Neural cell (in vitro differentiated cells): ENCODE data around the gene RASD2. TPM values are rescaled to one million over a fixed set of nuclear protein-coding genes. Genes with fewer than 3 reads are reported as not detected.

Source experiments
- H2AFZ ChIP-seq: fragments of 200-600, 300-800 bp; sonication (generic), shearing (Covaris generic); 2 replicates; pipeline ENCODE4 v1.6.0; 2014; ENCODE audit warnings: low read depth, mild to moderate bottlenecking, antibody characterized with exemption, low read length, moderate library complexity
- H3F3A ChIP-seq: fragments of 200-600 bp; shearing (Covaris generic); 2 replicates; pipeline ENCODE4 v1.6.1; 2016; ENCODE audit warnings: mild to moderate bottlenecking, moderate library complexity, mixed read lengths, antibody characterized with exemption, low read length; ENCODE audit not compliant: insufficient read depth, poor library complexity, severe bottlenecking
- H3K27ac ChIP-seq: fragments of 200-600, 300-800 bp; sonication (generic), shearing (Covaris generic); 2 replicates; pipeline ENCODE4 v1.5.1; 2014; ENCODE audit warnings: mild to moderate bottlenecking, low read length, moderate library complexity
- H3K27me3 ChIP-seq: fragments of 300-800, 200-600 bp; sonication (generic), shearing (Covaris generic); 2 replicates; pipeline ENCODE4 v1.6.0; 2014; ENCODE audit warnings: mild to moderate bottlenecking, low read depth, low read length, moderate library complexity; ENCODE audit not compliant: insufficient read depth
- H3K36me3 ChIP-seq: fragments of 300-800, 200-600 bp; sonication (generic), shearing (Covaris generic); 2 replicates; pipeline ENCODE4 v1.5.1; 2014; ENCODE audit warnings: mild to moderate bottlenecking, antibody characterized with exemption, low read length, moderate library complexity; ENCODE audit not compliant: insufficient read depth
- H3K4me2 ChIP-seq: fragments of 300-800, 200-600 bp; sonication (generic), shearing (Covaris generic); 2 replicates; pipeline ENCODE4 v1.6.0; 2014; ENCODE audit warnings: mild to moderate bottlenecking, low read length
- H3K4me3 ChIP-seq: fragments of 300-800, 200-600 bp; sonication (generic), shearing (Covaris generic); 2 replicates; pipeline ENCODE4 v1.5.1; 2014; ENCODE audit warnings: mild to moderate bottlenecking, low read length, moderate library complexity
- H3K79me2 ChIP-seq: fragments of 200-600 bp; shearing (Covaris generic); replicated peaks from 2 replicates; pipeline ENCODE4 v1.6.0; 2014; ENCODE audit warnings: mild to moderate bottlenecking, low read length, moderate library complexity; ENCODE audit not compliant: insufficient read depth
- H3K9ac ChIP-seq: fragments of 300-800, 200-600 bp; sonication (generic), shearing (Covaris generic); 2 replicates; pipeline ENCODE4 v1.6.1; 2016; ENCODE audit warnings: mild to moderate bottlenecking, low read length, mixed read lengths
- H3K9me2 ChIP-seq: fragments of 200-600 bp; shearing (Covaris generic); 2 replicates; pipeline ENCODE4 v1.6.1; 2016; ENCODE audit warnings: mild to moderate bottlenecking, low read length, mixed read lengths; ENCODE audit not compliant: insufficient read depth
- H3K9me3 ChIP-seq: fragments of 200-600, 300-800 bp; sonication (generic), shearing (Covaris generic); 2 replicates; pipeline ENCODE4 v1.6.1; 2016; ENCODE audit warnings: mild to moderate bottlenecking, mixed run types, low read length, moderate library complexity, mixed read lengths
- H4K20me1 ChIP-seq: fragments of 200-600 bp; shearing (Covaris generic); 2 replicates; pipeline ENCODE4 v1.6.1; 2016; ENCODE audit warnings: mild to moderate bottlenecking, mixed run types; ENCODE audit not compliant: insufficient read depth
- CTCF ChIP-seq: fragments of 450-650 bp; IDR thresholded peaks from 2 replicates; pipeline ENCODE4 v1.5.1; 2014; ENCODE audit warnings: antibody characterized with exemption, mild to moderate bottlenecking, moderate library complexity; ENCODE audit not compliant: poor library complexity, severe bottlenecking
- EP300 ChIP-seq: fragments of 450-650 bp; conservative IDR thresholded peaks from 2 replicates; pipeline ENCODE4 v1.6.1; 2014; ENCODE audit warnings: antibody characterized with exemption, mild to moderate bottlenecking, moderate library complexity; ENCODE audit not compliant: poor library complexity, severe bottlenecking
- EZH2 ChIP-seq: fragments of 200-600, 300-800 bp; shearing (Covaris generic), sonication (generic); IDR thresholded peaks from 2 replicates; pipeline ENCODE4 v1.6.1; 2014; ENCODE audit warnings: antibody characterized with exemption, low read length, borderline replicate concordance, mild to moderate bottlenecking; ENCODE audit not compliant: insufficient read depth, poor library complexity, severe bottlenecking
- MXI1 ChIP-seq: fragments of 450-650 bp; conservative IDR thresholded peaks from 2 replicates; pipeline ENCODE4 v1.6.1; 2014; ENCODE audit warnings: antibody characterized with exemption, mild to moderate bottlenecking; ENCODE audit not compliant: poor library complexity, severe bottlenecking
- POLR2AphosphoS5 ChIP-seq: IDR thresholded peaks from 2 replicates; pipeline ENCODE4 v1.6.1; 2012
- RAD21 ChIP-seq: fragments of 450-650 bp; conservative IDR thresholded peaks from 2 replicates; pipeline ENCODE4 v1.6.1; 2014; ENCODE audit warnings: antibody characterized with exemption, mild to moderate bottlenecking, moderate library complexity
- SMC3 ChIP-seq: fragments of 450-650 bp; conservative IDR thresholded peaks from 2 replicates; pipeline ENCODE4 v1.6.1; 2014; ENCODE audit warnings: antibody characterized with exemption, mild to moderate bottlenecking, moderate library complexity; ENCODE audit not compliant: poor library complexity
- TAF1 ChIP-seq: IDR thresholded peaks from 2 replicates; pipeline ENCODE4 v1.6.1; 2012; ENCODE audit warnings: low read depth
- polyA plus RNA-seq: library from polyadenylated mRNA; depleted of rRNA; stranded (reverse); fragments of >200 nt; gene quantifications from 2 replicates; pipeline ENCODE4 v1.2.3, GENCODE V29; 2014
- TF ChIP-seq, protein P1 (sequence below): IDR thresholded peaks from 2 replicates; pipeline ENCODE4 v1.6.1; 2012; ENCODE audit warnings: borderline replicate concordance

RASD2 gene
- polyA plus RNA-seq, 1 donor from 2014 or later: 0.14 TPM

GRCh38 chr22:35516723-35517122 lies 23.9 kb upstream of the RASD2 start:
- no peak overlapping the region for H3K27ac ChIP-seq
- H3K36me3 ChIP-seq: no peaks in the 10 kb centered on the region
- no peak overlapping the region for H3K9ac ChIP-seq
- no peaks in the 10 kb centered on the region for H3K9me3 ChIP-seq
- H3K4me3 ChIP-seq: no peak overlapping the region
- no peaks in the 10 kb centered on the region for H3K79me2 ChIP-seq
- no peaks in the 10 kb centered on the region for H3K9me2 ChIP-seq
- no peaks in the 10 kb centered on the region for H4K20me1 ChIP-seq
- TF ChIP-seq, protein P1, sequence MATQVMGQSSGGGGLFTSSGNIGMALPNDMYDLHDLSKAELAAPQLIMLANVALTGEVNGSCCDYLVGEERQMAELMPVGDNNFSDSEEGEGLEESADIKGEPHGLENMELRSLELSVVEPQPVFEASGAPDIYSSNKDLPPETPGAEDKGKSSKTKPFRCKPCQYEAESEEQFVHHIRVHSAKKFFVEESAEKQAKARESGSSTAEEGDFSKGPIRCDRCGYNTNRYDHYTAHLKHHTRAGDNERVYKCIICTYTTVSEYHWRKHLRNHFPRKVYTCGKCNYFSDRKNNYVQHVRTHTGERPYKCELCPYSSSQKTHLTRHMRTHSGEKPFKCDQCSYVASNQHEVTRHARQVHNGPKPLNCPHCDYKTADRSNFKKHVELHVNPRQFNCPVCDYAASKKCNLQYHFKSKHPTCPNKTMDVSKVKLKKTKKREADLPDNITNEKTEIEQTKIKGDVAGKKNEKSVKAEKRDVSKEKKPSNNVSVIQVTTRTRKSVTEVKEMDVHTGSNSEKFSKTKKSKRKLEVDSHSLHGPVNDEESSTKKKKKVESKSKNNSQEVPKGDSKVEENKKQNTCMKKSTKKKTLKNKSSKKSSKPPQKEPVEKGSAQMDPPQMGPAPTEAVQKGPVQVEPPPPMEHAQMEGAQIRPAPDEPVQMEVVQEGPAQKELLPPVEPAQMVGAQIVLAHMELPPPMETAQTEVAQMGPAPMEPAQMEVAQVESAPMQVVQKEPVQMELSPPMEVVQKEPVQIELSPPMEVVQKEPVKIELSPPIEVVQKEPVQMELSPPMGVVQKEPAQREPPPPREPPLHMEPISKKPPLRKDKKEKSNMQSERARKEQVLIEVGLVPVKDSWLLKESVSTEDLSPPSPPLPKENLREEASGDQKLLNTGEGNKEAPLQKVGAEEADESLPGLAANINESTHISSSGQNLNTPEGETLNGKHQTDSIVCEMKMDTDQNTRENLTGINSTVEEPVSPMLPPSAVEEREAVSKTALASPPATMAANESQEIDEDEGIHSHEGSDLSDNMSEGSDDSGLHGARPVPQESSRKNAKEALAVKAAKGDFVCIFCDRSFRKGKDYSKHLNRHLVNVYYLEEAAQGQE: no peak
- TF ChIP-seq CTCF (no peak), EZH2 (no peak), TAF1 (no peak), SMC3 (no peak), EP300 (no peak), POLR2AphosphoS5 (no peak), MXI1 (no peak), RAD21 (no peak)
- H3K27me3 ChIP-seq: no peaks in the 10 kb centered on the region
- no peak overlapping the region for H3K4me2 ChIP-seq
- H2AFZ ChIP-seq: no peak overlapping the region
- H3F3A ChIP-seq: no peaks in the 10 kb centered on the region

DNA sequence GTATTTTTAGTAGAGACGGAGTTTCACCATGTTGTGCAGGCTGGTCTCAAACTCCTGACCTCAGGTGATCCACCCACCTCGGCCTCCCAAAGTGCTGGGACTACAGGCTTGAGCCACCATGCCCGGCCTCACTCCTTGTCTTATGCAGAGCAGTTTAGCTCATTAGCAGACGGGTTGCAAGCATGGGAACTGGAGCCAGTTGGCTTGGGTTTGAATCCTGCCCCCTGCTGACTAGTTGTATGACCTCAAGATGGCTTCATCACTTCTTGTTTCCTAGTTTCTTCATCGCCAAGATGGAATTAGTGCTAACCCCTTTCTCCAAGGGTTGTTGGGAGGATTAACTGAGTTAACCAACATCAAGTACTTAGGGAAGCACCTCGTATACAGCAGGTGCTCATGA lies 23.4 kb upstream of the RASD2 start:
- H3F3A ChIP-seq: no peaks in the 10 kb centered on the region
- no peak overlapping the region for H3K9ac ChIP-seq
- no peaks in the 10 kb centered on the region for H3K79me2 ChIP-seq
- no peak overlapping the region for H3K4me3 ChIP-seq
- H3K4me2 ChIP-seq: no peak overlapping the region
- H3K9me2 ChIP-seq: no peaks in the 10 kb centered on the region
- H3K27me3 ChIP-seq: no peaks in the 10 kb centered on the region
- H4K20me1 ChIP-seq: no peaks in the 10 kb centered on the region
- no peaks in the 10 kb centered on the region for H3K36me3 ChIP-seq
- H3K27ac ChIP-seq: no peak overlapping the region
- TF ChIP-seq EZH2: no peak
- no peak for TF ChIP-seq SMC3
- no peak for TF ChIP-seq MXI1
- TF ChIP-seq EP300: no peak
- TF ChIP-seq TAF1: no peak
- no peak for TF ChIP-seq POLR2AphosphoS5
- TF ChIP-seq, protein P1: no peak
- TF ChIP-seq RAD21: no peak
- TF ChIP-seq CTCF: no peak
- H3K9me3 ChIP-seq: no peaks in the 10 kb centered on the region
- H2AFZ ChIP-seq: no peak overlapping the region
